Stimulated activated CD4-positive, alpha-beta T cell treated with anti-CD3 and anti-CD28 coated beads, TNF-alpha, amount 100 ng/mL, for 4 hours (primary cell): Measurements from ENCODE around the gene ANTXR1.

Experiments
- DNase-seq, 3 experiments: peaks; one replicate each; pipeline ENCODE4 v3.0.0-alpha.2; 2020; ENCODE audit warnings: low read depth in 3 of 3

ANTXR1 gene

DNA sequence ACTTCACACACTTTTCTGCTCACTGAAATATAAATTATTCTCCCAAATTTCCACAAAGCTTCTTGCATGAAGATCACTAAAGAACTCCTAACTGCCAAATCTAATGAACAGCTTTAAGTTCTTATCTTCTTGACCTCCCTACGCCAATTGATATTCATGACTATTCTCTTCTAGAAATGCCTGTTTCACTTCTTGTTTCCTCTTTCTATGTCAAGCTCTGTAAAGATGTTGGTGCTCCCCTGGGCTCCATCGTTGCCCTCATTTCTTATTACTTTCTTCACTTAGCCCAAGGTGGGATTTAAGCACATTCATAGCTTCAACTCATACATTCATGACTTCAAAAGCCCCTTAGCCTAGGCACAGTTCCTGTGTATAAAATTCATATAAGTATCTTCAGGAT is 9.2 kb upstream of the ANTXR1 start:
- no peak for DNase-seq

DNA sequence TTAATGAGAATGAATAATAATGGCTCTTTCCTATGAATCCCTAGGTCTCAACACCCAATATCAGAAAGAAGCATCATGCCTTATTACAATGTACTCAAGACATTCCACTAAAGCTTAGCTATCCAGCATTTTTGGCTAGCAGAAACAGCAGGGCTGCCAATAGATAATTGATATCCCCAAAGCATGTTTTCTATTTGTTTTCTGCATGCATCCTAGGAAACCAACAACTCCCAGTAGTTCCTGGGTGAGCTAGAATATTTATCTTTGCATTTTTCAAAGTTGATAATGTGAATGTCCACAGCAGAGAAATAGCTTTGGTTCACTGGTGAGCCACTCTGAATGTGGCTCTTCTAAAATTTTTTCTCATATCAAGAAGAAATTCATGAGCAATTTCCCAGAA is 5.8 kb upstream of the ANTXR1 start:
- no peak for DNase-seq

DNA sequence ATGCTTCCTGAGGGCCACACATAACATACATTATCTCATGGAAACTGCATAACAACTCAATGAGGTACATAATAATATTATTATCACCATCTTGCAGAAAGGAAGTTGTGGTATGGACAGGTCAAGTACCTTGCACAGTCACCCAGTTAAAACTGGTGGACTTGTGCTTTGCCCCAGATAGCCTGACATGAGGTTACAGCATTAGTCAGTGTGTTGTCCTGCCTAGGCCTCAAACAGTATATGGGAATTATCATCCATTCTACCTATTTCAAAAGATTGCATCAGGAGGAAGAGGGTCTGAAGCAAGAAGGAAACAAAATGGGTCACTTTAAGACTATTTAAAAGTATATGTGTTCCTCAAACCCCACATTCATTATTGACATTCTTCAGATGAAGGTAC is 5.4 kb upstream of the ANTXR1 start:
- DNase-seq: no peak

DNA sequence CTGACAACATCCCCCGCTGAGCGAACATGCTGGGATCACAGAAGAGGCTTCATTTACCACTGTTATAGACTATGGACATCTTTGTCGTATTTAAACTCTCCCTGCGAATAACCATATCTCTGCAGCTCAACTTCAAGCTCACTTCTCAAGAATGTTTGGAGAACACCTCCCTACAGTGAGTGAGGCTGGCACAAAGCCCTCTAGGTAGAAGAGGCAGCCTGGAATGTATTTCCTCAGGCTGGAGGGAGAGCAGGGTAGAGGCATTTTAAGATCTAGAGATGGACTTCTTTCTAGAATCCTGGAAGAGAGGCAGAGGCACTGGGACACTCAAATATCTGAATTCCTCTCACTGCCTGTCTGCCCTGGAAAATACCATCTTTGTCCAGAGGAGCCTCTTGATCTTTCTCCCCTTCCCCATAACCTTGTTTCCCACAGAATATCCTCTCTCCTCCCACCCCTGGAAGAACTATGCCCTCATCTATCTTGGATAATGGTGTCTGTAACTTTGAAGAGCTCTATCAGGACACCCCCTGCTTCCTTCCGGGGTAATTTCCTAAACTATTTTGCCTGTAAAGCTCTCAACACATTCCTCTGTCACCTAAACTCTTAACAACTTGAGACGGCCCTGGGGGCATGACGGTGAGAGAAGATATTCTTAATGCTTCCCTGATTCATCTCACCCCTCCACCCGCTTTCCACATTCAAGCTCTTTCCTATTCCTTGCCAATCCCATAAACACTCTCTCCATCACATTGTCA is 2.4 kb upstream of the ANTXR1 start:
- DNase-seq: no peak

DNA sequence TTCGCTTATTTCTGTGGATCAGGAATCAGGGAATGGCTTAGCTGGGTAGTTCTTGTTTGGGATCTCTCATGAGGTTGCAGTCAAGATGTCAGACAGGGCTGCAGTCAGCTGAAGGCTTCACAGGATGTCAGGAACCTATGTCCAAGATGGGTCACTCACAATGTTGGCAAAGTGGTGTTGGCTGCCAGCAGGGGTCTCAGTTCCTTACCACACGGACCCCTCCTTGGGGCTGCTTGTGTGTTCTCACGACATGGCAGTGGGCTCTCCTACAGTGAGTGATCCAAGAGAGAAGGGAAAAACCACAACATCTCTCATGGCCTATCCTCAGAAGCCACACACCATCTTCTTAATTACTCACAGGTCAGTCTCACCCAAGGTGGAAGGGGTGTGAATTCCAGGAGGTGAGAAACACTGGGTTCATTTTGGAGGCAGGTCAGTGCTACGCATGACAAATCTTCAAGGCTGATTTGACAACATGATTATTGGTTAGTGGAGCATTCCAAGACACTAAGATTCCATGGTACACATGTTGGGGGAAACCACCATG is 1.3 kb upstream of the ANTXR1 start:
- no peak for DNase-seq

DNA sequence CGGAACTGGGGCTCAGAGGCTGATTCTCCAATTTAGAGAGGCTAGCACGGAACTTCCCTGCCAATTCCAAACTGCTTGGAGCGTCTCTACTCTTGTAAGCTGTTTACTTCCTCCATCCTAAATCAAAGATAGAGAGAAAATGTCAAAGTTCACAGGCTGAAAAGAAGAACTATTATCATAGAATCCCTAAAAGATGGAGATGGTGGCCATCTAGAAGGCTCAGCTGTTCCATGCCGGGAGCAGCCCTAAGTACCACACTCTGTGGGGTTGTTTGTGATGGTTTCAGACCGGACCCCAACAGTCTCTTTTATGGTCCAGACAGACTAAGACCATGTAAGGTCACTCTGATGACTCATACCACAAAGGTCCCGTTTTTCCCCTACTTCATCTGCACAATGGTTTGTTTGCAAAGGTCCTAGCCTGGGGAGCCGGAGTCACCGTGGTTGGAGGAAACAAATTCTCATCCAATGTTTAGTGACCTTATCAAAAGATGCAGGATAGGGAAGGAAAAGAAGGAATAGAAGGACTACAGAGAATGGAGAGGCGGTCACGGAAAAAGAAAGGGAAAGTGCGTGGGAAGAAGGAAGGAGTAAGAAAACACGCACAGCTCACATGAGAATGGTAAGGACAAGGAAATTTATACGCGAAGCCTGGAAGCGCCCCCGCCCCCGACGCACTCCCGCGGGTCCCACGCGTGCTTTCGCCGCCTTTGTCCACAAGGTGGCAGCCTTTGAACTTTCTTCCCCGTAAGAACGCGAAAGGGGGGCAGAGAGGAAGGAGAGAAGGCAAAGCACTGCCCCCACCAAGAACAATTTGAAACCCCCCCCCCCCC is 453 bp upstream of the ANTXR1 start:
- DNase-seq: peak in 2 of 3 experiments; percentile 9 to 24

DNA sequence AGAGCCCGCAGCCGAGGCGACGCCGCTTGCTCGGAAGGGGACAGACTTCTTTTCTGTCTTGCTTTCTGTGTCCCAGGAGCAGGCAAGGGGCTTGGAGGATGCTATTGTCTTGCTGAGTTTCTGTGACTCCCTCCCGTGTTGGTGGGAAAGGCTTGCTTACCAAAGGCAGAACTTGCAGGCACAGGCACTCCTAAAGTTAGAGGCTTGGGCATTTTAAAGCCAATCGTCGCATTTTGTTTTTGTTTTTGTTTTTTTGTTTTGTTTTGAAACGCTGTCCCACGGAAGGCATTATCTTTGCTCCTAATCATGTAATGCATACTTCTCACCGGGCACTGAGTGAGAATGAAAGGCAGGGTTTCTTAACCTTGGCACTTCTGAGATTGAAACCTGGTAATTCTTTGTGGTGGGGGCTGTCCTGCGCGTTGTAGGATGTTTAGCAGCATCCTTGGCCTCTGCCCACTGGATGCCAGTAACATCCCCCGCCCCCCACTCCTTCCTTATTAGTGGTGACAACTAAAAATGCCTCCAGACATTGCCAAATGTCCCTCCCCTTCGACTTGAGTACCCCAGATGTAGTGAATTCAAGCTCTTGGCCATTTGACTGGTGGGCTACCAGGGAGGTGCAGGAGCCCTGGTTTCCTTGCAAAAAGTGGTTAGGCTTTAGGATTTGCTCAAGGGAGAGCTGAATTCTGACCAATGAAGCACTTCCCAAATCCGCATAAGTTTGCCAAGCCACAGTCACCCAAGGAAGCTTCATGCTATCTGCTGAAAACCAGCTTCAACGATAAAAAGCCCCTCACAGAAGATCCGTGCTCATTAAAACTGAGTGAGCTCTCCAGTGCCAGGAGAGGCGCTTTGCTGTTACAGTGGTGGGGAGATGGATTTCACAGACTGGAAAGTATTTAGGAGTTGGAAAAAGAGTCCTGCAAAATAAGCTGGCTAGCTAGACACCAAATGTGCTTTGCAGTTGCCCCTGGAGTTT is 1.2 kb downstream of the ANTXR1 start:
- DNase-seq: no peak

DNA sequence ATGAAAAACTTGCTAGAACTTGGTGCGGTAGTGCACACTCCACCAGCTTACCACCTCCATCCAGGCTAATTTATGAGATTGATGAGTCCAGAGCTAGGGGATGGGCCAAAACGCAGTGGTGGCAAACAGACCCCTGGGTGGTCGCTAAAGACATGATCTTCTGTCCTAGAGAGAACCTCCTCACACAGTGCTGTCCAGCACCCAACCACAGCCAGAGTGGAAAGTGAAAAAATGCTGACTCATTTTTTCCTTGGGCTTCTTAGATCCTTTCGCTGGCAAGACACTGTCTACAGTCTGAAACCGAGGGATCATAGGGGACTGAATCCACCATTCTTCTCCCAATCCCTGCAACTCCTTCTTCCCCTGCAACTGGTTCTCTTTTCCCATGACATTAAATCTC is 4.1 kb downstream of the ANTXR1 start:
- DNase-seq: no peak

DNA sequence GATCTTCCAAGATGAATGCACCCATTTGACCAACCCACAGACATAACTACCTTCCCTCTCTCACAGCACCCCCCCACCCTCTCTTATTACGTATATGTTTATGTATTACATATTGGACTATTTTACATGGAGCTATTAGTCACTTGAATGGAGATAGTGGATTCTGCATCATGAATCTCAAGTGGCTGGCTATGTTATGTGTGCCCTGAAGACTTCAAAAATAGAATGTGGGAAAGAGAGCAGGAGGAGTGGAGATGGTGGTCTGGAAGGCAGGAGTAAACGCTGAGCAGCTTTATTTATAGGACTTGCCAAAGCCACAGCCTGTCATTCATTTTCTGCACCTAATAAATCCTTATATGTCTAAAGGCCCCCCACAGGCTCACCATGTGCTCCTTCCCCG is 4.9 kb downstream of the ANTXR1 start:
- no peak for DNase-seq

DNA sequence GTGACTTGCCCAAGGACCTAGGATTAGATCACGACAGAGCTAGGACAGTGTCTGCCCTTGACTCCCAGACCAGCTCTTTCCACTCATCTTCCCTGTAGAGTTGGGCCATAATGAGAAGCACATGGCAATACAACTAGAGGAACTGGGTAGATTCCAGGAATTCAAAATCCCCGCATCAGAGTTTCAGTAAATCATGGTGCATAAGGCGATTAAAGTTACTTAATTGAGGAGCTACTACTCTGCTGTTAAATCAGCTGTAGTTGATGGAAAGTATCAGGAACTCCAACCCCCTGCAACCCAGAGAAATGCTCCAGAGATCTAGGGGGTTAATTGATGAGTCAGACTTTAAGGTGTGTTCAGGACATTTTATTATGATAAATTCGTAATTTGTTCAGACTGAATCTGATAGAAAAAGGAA is 5.7 kb downstream of the ANTXR1 start:
- no peak for DNase-seq

DNA sequence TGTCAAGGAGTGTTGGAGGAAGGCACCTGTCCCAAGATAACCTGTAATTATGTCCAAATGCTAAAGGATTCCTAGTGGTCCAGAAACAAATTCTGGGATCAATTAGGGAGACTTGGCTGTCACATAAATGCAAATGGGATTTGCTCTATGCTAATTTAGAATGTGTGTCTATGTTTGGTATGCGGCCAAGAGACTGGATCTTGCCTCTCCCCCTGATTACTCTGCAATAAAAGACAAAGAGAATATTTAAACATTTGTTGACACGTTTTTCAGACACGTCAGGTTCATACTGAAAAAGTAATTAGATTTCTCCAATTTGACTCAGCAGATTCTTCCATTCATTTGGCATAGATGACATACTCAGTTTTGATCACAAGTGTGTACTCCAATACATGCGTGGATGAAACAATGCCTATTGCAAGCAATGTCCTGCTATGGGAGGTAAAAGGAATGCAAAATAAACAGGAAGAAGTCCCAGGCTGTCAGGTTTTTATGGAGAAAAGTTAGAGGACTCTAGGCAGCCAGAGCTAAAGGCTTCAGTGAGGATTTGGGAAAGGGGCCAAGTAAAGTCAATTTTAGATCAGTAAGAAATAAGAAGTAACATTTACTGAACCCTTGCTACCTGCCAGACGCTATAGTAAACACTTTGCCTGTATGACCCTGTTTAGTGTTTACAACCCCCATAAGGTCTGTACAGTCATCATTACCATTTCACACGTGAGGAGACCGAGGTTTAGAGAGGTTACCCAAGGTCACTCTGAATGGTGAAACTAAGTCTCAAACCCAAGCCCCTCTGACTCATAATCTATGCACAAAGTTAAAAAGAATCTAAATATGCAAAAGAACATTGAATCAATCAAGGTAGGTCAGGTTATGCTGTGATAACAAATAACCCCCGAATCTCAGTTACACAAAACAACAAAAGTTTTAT is 7.8 kb downstream of the ANTXR1 start:
- DNase-seq: no peak

DNA sequence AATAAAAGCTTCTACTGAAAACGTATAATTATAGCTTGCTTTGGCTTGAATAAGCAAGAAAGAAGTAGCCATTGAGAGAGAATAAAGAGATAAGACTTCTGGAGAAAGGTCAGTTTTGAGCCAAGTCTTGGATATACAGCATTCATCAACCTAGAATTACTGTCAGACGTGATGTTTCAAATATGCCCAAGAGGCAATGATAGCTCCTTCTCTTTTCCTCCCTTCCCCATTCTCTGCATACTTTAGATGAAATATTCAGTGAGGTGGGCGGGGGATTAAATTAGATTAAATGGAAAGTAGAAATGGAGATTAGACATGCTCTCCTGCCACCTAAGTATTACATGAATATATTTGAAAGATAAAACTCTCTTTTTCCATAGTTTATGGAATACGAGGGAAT is 8.7 kb downstream of the ANTXR1 start:
- DNase-seq: no peak

DNA sequence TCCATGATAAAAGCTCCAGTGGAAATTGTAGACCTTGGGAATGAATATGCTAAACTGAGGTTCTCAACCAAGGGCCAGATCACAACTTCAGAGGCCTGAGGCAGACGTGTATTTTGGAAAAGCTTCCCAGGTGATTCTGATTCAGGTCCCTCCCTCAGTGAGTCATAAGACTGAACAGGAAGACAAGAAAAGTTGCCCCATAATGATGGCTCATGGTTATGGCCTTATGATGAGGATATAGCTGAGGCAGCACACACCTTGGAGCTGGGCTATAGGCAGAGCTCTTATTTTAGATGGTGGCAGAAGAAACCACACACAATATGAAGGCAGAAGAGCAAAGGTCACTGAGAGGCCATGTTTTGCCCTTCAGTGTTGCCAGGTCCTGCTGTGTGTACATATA is 9.6 kb downstream of the ANTXR1 start:
- no peak for DNase-seq

DNA sequence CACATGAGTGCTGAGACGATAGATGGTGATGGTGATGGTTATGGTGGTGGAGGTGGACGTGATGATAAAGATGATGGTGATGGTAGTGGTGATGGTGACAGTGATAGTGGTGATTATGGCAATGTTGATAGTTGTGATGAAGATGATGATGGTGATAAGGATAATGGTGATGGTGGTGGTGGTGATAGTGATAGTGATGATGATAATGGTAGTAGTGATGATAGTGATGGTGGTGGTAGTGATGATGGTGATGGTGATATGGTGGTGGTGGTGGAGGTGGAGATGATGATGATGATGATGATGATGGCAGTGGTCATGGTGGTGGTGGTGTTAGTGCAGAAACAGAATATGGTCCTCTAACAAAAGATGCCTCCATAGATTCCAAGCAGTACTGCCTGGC is 10.3 kb downstream of the ANTXR1 start:
- no peak for DNase-seq

DNA sequence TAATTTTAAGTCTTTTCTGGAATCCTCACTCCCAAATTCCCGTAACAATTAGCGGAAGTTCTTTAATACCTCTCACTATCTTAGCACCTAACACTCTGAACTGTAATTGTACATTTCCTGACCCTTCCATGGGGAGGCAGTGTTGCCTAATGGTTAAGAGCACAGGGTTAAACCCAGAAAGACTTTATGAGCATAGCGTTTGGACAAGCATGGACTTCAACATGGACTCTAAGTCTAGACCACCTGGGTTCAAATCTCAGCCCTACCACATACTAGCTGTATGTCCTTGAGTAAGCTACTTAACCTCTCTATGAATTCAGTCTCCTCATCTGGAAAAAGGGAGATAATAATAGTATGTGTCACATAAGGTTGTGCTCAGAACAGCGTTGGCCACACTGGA is 13.0 kb downstream of the ANTXR1 start:
- no peak for DNase-seq

DNA sequence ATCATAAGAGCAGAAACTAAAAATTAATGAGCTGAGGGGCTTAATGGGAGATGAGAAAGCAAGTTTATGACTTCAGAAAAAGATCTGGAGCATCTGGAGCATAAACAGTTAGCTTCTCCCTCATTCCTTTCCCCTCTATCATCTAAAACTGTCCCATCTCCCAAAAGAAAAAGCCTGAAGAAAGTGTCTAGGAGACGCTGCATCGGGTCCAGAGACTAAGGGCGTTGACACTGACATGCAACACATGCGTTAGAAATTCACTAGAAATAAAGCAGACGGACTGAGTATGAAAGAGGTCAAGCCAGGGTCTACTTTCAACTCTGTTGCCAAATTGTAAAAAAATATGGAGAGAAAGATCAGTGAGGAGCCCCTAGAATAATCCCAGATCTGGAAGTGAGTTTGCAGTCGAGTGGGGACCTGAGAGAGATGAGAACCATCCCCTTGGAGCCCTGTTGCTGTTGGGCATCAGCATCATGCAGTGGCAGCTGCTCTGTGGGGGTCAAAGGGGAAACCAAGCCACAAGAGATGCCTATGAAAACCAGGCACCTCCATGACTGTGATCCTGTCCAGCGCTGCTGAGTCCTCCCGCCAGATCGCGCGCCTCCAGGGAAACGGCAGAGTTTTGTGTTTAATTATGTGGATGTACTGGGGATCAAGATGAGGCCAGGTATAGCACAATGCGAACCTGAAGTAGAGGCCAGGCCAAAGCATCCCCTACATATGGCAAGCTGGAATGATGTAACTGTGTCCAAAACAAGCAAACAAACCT is 13.9 kb downstream of the ANTXR1 start:
- DNase-seq: no peak

DNA sequence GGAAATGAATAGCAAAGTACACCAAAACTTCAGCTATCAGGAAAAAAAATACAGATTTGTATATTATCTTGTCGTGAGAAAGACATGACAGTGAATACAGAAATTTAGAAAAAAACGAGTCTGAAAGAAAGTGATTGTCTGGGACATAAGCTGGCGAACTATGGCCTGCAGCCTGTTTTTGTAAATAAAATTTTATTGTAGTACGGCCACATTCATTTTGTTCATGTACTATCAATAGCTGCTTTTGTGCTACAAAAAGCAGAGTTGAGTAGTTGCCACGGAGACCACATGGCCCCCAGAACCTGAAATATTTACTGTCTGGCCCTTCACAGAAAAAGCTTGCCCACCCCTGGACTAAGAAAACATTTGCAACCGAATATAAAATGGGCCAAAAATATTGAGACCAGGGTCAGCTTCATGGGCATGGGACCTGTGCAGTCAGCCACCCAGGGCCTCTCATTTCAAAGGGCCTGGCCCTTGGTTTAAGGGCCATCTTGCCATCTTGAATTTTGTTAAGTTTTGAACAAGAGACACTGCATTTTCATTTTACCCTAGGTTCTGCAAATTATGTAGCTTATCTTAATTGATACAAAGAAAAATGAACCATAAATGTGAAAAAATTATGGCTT is 17.9 kb downstream of the ANTXR1 start:
- DNase-seq: no peak

DNA sequence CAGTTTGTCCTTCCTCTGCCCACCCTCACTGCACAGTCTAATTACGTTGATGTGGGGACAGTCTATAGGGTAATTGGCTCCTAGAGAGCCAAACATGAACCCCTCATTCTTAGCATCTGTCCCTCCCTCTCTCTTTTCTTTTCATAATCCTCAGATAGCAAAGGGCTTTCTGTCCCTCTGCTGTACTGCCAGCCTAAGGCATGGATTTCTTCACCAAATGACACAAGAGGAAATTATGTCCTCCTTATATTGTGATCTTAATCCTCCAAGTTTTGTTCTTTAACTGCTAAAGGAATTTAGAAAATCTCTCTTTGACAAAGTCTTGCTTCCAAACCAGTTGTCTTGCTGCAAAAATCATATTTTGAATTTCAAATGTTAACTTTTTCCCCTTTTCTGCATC is 18.5 kb downstream of the ANTXR1 start:
- no peak for DNase-seq

DNA sequence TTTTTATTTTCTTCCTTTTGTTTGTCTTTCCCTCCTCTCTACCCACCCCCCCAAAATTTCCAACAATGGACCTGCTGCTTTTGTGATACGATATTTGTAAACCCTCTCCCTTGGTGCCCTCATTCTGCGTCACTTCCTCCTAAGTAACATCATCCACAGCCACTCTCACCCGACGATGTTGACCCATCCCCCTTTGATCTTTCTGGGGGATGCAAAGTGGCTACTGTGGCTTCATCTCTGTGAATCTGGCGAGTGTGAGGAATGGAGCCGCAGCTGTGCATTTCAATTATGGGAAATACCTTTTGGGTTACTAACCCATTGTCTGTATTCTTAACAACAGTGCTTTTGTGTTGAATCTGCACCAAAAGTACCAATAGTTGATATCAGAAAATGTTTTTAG is 19.4 kb downstream of the ANTXR1 start:
- DNase-seq: no peak
